PC-3 (cell line): ENCODE results near the gene TMEM168.

ENCODE experiments used
- EZH2phosphoT487 ChIP-seq: fragments of 300-600 bp; sonication (generic); IDR thresholded peaks from 2 replicates; pipeline ENCODE4 v1.6.1; 2018; ENCODE audit warnings: mild to moderate bottlenecking, antibody characterized with exemption, low read length, borderline replicate concordance
- TF ChIP-seq, protein P1 (sequence below): fragments of 300-600 bp; sonication (generic); conservative IDR thresholded peaks from 2 replicates; pipeline ENCODE4 v1.5.1; 2017; ENCODE audit warnings: antibody characterized with exemption, low read depth, mild to moderate bottlenecking, low read length

- no peak for TF ChIP-seq EZH2phosphoT487
- TF ChIP-seq, protein P1, sequence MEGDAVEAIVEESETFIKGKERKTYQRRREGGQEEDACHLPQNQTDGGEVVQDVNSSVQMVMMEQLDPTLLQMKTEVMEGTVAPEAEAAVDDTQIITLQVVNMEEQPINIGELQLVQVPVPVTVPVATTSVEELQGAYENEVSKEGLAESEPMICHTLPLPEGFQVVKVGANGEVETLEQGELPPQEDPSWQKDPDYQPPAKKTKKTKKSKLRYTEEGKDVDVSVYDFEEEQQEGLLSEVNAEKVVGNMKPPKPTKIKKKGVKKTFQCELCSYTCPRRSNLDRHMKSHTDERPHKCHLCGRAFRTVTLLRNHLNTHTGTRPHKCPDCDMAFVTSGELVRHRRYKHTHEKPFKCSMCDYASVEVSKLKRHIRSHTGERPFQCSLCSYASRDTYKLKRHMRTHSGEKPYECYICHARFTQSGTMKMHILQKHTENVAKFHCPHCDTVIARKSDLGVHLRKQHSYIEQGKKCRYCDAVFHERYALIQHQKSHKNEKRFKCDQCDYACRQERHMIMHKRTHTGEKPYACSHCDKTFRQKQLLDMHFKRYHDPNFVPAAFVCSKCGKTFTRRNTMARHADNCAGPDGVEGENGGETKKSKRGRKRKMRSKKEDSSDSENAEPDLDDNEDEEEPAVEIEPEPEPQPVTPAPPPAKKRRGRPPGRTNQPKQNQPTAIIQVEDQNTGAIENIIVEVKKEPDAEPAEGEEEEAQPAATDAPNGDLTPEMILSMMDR: peak; percentile 25; the same call in 1 of the 2 replicates
Measured at GRCh38 chr7:112749775-112750174, 40.4 kb downstream of the TMEM168 start.
